Endodermal cell (in vitro differentiated cells): Measurements from ENCODE around the gene ELF5. TPM values are rescaled to one million over a fixed set of nuclear protein-coding genes. Genes with fewer than 3 reads are reported as not detected.

Experiments used
- DNase-seq: peaks from one replicate; pipeline ENCODE4 v3.0.0-alpha.2; 2017
- H3K27ac ChIP-seq: 2 replicates; pipeline ENCODE4 v1.5.1; 2013; ENCODE audit warnings: mild to moderate bottlenecking, low read depth, low read length, moderate library complexity
- H3K27me3 ChIP-seq: 2 replicates; pipeline ENCODE4 v1.6.1; 2013; ENCODE audit warnings: mild to moderate bottlenecking, low read length, moderate library complexity; ENCODE audit not compliant: insufficient read depth, control insufficient read depth, poor library complexity, severe bottlenecking
- H3K36me3 ChIP-seq: 2 replicates; pipeline ENCODE4 v1.7.0; 2013; ENCODE audit warnings: mild to moderate bottlenecking, low read length, moderate library complexity; ENCODE audit not compliant: control insufficient read depth, insufficient read depth
- H3K4me1 ChIP-seq: one replicate; pipeline ENCODE4 v1.7.0; 2013; ENCODE audit warnings: low read length; ENCODE audit not compliant: control insufficient read depth, insufficient read depth
- H3K4me3 ChIP-seq: 2 replicates; pipeline ENCODE4 v1.5.1; 2013; ENCODE audit warnings: mild to moderate bottlenecking, low read length, moderate library complexity
- H3K9ac ChIP-seq: 2 replicates; pipeline ENCODE4 v1.6.1; 2013; ENCODE audit warnings: mild to moderate bottlenecking, low read length, moderate library complexity; ENCODE audit not compliant: poor library complexity, severe bottlenecking; ENCODE audit errors: extremely low read depth
- H3K9me3 ChIP-seq: 2 replicates; pipeline ENCODE4 v1.6.1; 2013; ENCODE audit warnings: mild to moderate bottlenecking, low read length, moderate library complexity; ENCODE audit not compliant: control insufficient read depth
- H3K27ac Mint-ChIP-seq: 2 replicates; pipeline ENCODE4 v1.8.0; 2020; ENCODE audit warnings: mixed read lengths
- H3K27me3 Mint-ChIP-seq: 2 replicates; pipeline ENCODE4 v1.8.0; 2021; ENCODE audit warnings: mild to moderate bottlenecking, mixed read lengths; ENCODE audit not compliant: insufficient read depth
- H3K36me3 Mint-ChIP-seq: 2 replicates; pipeline ENCODE4 v1.8.0; 2020; ENCODE audit warnings: low read depth, mixed read lengths
- H3K4me1 Mint-ChIP-seq: 2 replicates; pipeline ENCODE4 v1.8.0; 2020; ENCODE audit warnings: mixed read lengths
- H3K4me3 Mint-ChIP-seq: 2 replicates; pipeline ENCODE4 v1.8.0; 2020; ENCODE audit warnings: mild to moderate bottlenecking, moderate library complexity, mixed read lengths
- H3K9me3 Mint-ChIP-seq: 2 replicates; pipeline ENCODE4 v1.8.0; 2020; ENCODE audit warnings: mild to moderate bottlenecking, mixed read lengths
- CTCF ChIP-seq: fragments of 200-600 bp; sonication (generic); conservative IDR thresholded peaks from 2 replicates; pipeline ENCODE4 v1.5.0; 2021; ENCODE audit warnings: antibody characterized with exemption, mild to moderate bottlenecking
- WGBS, 2 experiments: methylation state at CpG; one replicate each; pipeline versions ENCODE4 v1.1.5 to v1.1.7; 2013; ENCODE audit warnings: missing lambda C conversion rate in 2 of 2, mixed read lengths in 1 of 2; ENCODE audit not compliant: insufficient coverage in 1 of 2, insufficient read length in 1 of 2; 5-methylcytosine and 5-hydroxymethylcytosine counted together
- total RNA-seq, 2 donors: library from RNA; stranded (reverse); fragmentation: NEBNext Ultra II Directional in 1 of 2; extraction: Animal tissue kit (Norgen Biotek cat#: 25700) in 1 of 2; gene quantifications; 2 replicates in 1 of 2; 3 replicates in 1 of 2; pipeline ENCODE4 v1.2.1, GENCODE V29; 2021

ELF5 gene
- total RNA-seq, 2 donors from 2014 or later: not detected

GRCh38 chr11:34433899-34434298 is 79.7 kb downstream of the ELF5 start:
- Histone ChIP-seq H3K9me3 (no peaks in the 10 kb centered on the region), H3K27ac (no peak overlapping the region), H3K4me3 (no peak overlapping the region), H3K27me3 (no peaks in the 10 kb centered on the region), H3K4me1 (no peaks in the 10 kb centered on the region), H3K9ac (no peak overlapping the region), H3K36me3 (no peaks in the 10 kb centered on the region)
- no peaks in the 10 kb centered on the region for H3K9me3 Mint-ChIP-seq
- no peak overlapping the region for H3K4me3 Mint-ChIP-seq
- no peaks in the 10 kb centered on the region for H3K36me3 Mint-ChIP-seq
- no peak overlapping the region for H3K27ac Mint-ChIP-seq
- no peak for TF ChIP-seq CTCF
- H3K27me3 Mint-ChIP-seq: peaks cover 2% of the 10 kb centered on the region
- peaks cover 1% of the 10 kb centered on the region for H3K4me1 Mint-ChIP-seq
- WGBS, 2 experiments: 95 to 97% methylated on average over 3 of the region's 3 CpGs
- no peak for DNase-seq

- H3K9me3 Mint-ChIP-seq: no peaks in the 10 kb centered on the region
- H3K36me3 Mint-ChIP-seq: no peaks in the 10 kb centered on the region
- H3K9ac ChIP-seq: no peak overlapping the region
- 76 to 100% methylated on average over 2 to 4 of the region's 5 CpGs for WGBS, 2 experiments
- no peak overlapping the region for H3K4me3 Mint-ChIP-seq
- no peak overlapping the region for H3K27ac Mint-ChIP-seq
- H3K27me3 Mint-ChIP-seq: peaks cover 2% of the 10 kb centered on the region
- TF ChIP-seq CTCF: no peak
- no peak for DNase-seq
- no peak overlapping the region for H3K27ac ChIP-seq
- no peaks in the 10 kb centered on the region for H3K9me3 ChIP-seq
- no peak overlapping the region for H3K4me3 ChIP-seq
- H3K4me1 ChIP-seq: no peaks in the 10 kb centered on the region
- no peaks in the 10 kb centered on the region for H3K36me3 ChIP-seq
- no peaks in the 10 kb centered on the region for H3K27me3 ChIP-seq
- H3K4me1 Mint-ChIP-seq: no peaks in the 10 kb centered on the region
Measured at GRCh38 chr11:34432822-34433221, 80.8 kb downstream of the ELF5 start.

GRCh38 chr11:34431979-34432378 is 81.6 kb downstream of the ELF5 start:
- H3K4me1 Mint-ChIP-seq: peaks cover 2% of the 10 kb centered on the region

More at GRCh38 chr11:34431979-34432378, 81.6 kb downstream of the ELF5 start:
- Histone ChIP-seq H3K27me3 (no peaks in the 10 kb centered on the region), H3K9ac (no peak overlapping the region), H3K36me3 (no peaks in the 10 kb centered on the region), H3K27ac (no peak overlapping the region), H3K9me3 (no peaks in the 10 kb centered on the region), H3K4me1 (no peaks in the 10 kb centered on the region), H3K4me3 (no peak overlapping the region)
- Mint-ChIP-seq H3K36me3 (no peaks in the 10 kb centered on the region), H3K27me3 (peaks cover 2% of the 10 kb centered on the region), H3K4me3 (no peak overlapping the region), H3K27ac (no peak overlapping the region), H3K9me3 (no peaks in the 10 kb centered on the region)
- TF ChIP-seq CTCF: no peak
- no peak for DNase-seq
- 94 to 100% methylated on average over 1 to 4 of the region's 4 CpGs for WGBS, 2 experiments

Other genes starting within 250 kb of the ELF5 start
- 1 to 10 TPM; 2.9 to 5.2 TPM for gene ABTB2, start 155.8 kb downstream of the ELF5 start, total RNA-seq
- 10 to 100 TPM; 18.9 to 23.4 TPM for gene CAT, start 74.9 kb downstream of the ELF5 start, total RNA-seq
- under 1 TPM in 1 of 2 donors, not detected in 1; 0.22 TPM for gene EHF, start 107.3 kb upstream of the ELF5 start, total RNA-seq